GM06990 (cell line): Measurements from ENCODE around the gene CXorf49.

Source experiments
- DNase-seq: peaks from one replicate; pipeline ENCODE4 v3.0.0-alpha.2; 2011; ENCODE audit not compliant: insufficient read length; ENCODE audit errors: extremely low read depth
- H3K27me3 ChIP-seq: replicated peaks from 2 replicates; pipeline ENCODE4 v1.6.0; 2011; ENCODE audit warnings: low read length; ENCODE audit not compliant: control insufficient read depth, insufficient read depth
- H3K36me3 ChIP-seq: 2 replicates; pipeline ENCODE4 v1.5.1; 2011; ENCODE audit warnings: low read length; ENCODE audit not compliant: control insufficient read depth, insufficient read depth
- H3K4me3 ChIP-seq: replicated peaks from 2 replicates; pipeline ENCODE4 v1.5.1; 2011; ENCODE audit warnings: low read depth, mild to moderate bottlenecking, control low read depth, low read length
- TF ChIP-seq, protein P1 (sequence below): IDR thresholded peaks from 2 replicates; pipeline ENCODE4 v1.5.1; 2011; ENCODE audit warnings: low read length, control low read depth, mild to moderate bottlenecking, inconsistent platforms; ENCODE audit not compliant: insufficient read depth, poor library complexity, severe bottlenecking

The CXorf49 gene

DNA sequence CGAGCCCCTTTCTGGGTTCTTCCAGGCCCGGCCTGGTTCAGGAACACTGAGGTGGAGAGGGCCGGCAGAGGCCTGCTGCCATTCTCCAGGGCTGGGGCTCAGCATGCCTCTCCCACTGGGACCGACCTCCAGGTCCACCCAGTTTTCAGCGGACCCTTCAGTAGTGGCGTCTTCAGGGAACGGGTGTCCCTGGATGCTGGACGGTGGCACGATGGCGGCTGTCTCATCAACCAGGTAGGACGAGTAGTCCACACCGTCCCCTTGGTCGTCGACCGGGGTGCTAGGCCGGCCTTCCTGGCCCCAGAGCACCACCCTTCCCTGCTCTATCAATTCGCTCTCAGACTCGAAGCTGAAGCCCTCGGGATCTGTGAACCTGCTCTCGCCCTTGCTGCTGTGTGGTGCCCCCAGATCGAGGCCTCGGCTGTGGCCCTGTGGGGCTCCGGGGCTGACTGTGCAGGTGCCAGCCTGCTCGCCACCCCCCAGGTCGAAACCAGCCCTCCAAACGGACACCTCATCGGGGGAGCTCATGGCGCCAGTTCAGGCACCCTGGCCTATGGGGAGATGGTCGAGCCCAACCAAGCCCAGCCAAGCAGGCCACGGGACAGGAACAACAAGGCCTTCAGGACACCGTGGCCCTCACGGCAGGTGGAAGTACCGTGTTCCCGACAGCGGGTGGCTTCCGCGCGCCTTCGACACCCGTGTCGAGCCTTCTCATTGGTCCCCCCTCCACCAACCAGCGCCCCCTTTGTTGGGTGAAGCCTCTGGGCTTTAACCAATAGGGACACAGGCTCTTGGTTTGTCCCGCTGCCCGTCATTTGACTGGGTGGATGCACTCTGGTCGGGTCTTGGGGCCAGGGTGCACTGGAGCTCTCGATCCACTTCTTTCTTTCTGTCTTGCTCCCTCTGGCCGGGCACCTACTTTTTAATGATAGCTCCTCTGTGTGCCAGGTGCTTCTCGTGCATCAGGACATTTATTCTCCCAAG lies 51.6 kb downstream of the CXorf49 start:
- no peaks in the 10 kb centered on the region for H3K36me3 ChIP-seq
- TF ChIP-seq, protein P1, sequence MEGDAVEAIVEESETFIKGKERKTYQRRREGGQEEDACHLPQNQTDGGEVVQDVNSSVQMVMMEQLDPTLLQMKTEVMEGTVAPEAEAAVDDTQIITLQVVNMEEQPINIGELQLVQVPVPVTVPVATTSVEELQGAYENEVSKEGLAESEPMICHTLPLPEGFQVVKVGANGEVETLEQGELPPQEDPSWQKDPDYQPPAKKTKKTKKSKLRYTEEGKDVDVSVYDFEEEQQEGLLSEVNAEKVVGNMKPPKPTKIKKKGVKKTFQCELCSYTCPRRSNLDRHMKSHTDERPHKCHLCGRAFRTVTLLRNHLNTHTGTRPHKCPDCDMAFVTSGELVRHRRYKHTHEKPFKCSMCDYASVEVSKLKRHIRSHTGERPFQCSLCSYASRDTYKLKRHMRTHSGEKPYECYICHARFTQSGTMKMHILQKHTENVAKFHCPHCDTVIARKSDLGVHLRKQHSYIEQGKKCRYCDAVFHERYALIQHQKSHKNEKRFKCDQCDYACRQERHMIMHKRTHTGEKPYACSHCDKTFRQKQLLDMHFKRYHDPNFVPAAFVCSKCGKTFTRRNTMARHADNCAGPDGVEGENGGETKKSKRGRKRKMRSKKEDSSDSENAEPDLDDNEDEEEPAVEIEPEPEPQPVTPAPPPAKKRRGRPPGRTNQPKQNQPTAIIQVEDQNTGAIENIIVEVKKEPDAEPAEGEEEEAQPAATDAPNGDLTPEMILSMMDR, result no peak
- DNase-seq, result no peak
- no peaks in the 10 kb centered on the region; the same call in 1 of the 2 replicates for H3K27me3 ChIP-seq
- no peak overlapping the region for H3K4me3 ChIP-seq

DNA sequence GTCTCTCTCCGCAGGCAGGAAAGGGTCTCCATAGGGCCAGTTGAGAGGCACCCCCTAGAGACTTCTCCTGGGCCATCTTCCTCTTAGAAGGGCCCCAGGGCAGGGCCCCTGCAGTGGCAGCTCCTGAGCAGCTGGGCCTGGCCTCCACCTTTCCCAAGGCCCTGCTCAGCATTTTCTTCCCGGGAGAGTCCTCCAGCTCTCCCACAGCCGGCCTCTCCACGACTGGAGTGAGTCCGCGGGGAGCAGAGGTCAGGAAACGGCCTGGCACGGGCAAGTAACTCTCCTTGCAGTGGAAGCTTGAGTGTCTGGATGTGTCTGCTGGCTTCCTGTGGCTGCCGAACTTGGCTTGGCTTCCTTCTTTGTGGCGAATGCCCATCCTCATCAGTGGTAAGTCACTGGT lies 52.3 kb downstream of the CXorf49 start:
- Histone ChIP-seq H3K27me3 (no peaks in the 10 kb centered on the region; the same call in 1 of the 2 replicates), H3K4me3 (no peak overlapping the region), H3K36me3 (no peaks in the 10 kb centered on the region)
- DNase-seq, result no peak
- TF ChIP-seq, protein P1, result no peak

- TF ChIP-seq, protein P1, result no peak
- Histone ChIP-seq H3K4me3 (no peak overlapping the region), H3K36me3 (no peaks in the 10 kb centered on the region), H3K27me3 (no peaks in the 10 kb centered on the region; the same call in 1 of the 2 replicates)
- no peak for DNase-seq
These were observed 53.1 kb downstream of the CXorf49 start for GRCh38 chrX:71664889-71665491.
